IPS-18c (cell line): ENCODE data around the gene MANEA.

Source experiments
- H3K4me3 ChIP-seq: 2 replicates; pipeline ENCODE4 v1.7.0; 2013; ENCODE audit warnings: low read depth, mild to moderate bottlenecking, low read length, moderate library complexity; ENCODE audit not compliant: insufficient read depth
- H3K9me3 ChIP-seq: one replicate; pipeline ENCODE4 v1.6.1; 2013; ENCODE audit warnings: mild to moderate bottlenecking, low read length, moderate library complexity; ENCODE audit not compliant: control insufficient read depth, insufficient read depth

Gene MANEA

GRCh38 chr6:95658886-95659285, 81.6 kb downstream of the MANEA start:
- Histone ChIP-seq H3K4me3 (no peak overlapping the region), H3K9me3 (no peaks in the 10 kb centered on the region)
